Omental fat pad (tissue), 4 donors: ENCODE results near the gene F2RL3. TPM values are rescaled to one million over a fixed set of nuclear protein-coding genes. Genes with fewer than 3 reads are reported as not detected.

Experiments
- ATAC-seq: fragments of 150-250 bp; one replicate; pipeline ENCODE4 v1.9.1; 2016; ENCODE audit warnings: mild to moderate bottlenecking, moderate library complexity; ENCODE audit not compliant: low FRiP score
- DNase-seq: peaks from one replicate; pipeline ENCODE4 v3.0.0-alpha.2; 2019; ENCODE audit warnings: low spot score
- CTCF ChIP-seq, 3 donors: fragments of 450-650 bp; IDR thresholded peaks; one replicate each; pipeline ENCODE4 v1.5.1; 2016 to 2017; ENCODE audit warnings: antibody characterized with exemption in 3 of 3, mild to moderate bottlenecking in 3 of 3, moderate library complexity in 2 of 3
- total RNA-seq, 4 donors: library from RNA; depleted of rRNA; stranded (reverse); fragments of >200 nt; gene quantifications; one replicate each; pipeline ENCODE4 v1.1.0, GENCODE V29; 2016

F2RL3 gene
- total RNA-seq, 4 donors from 2014 or later, result 4.1 to 31.8 (median 9.2) TPM

DNA sequence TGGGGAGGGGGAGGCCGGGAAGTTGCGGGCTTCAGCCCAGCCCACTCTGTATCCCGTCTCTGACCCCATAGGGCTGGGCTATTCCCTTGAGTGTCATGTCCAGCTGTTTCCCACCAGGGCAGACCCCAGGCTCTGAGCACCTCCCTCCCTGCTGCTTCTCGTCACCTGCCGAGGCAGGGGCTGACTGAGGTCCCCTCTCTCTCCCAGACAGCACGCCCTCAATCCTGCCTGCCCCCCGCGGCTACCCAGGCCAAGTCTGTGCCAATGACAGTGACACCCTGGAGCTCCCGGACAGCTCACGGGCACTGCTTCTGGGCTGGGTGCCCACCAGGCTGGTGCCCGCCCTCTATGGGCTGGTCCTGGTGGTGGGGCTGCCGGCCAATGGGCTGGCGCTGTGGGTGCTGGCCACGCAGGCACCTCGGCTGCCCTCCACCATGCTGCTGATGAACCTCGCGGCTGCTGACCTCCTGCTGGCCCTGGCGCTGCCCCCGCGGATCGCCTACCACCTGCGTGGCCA, 625 bp downstream of the F2RL3 start:
- DNase-seq, result no peak

DNA sequence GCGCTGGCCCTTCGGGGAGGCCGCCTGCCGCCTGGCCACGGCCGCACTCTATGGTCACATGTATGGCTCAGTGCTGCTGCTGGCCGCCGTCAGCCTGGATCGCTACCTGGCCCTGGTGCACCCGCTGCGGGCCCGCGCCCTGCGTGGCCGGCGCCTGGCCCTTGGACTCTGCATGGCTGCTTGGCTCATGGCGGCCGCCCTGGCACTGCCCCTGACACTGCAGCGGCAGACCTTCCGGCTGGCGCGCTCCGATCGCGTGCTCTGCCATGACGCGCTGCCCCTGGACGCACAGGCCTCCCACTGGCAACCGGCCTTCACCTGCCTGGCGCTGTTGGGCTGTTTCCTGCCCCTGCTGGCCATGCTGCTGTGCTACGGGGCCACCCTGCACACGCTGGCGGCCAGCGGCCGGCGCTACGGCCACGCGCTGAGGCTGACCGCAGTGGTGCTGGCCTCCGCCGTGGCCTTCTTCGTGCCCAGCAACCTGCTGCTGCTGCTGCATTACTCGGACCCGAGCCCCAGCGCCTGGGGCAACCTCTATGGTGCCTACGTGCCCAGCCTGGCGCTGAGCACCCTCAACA, 1.2 kb downstream of the F2RL3 start:
- ATAC-seq (no peak), DNase-seq (no peak)
- no peak for TF ChIP-seq CTCF (IDR thresholded peaks at IDR 0.05)

More for the DNA sequence above, 625 bp downstream of the F2RL3 start:
- no peak for TF ChIP-seq CTCF (IDR thresholded peaks at IDR 0.05)
- no peak for ATAC-seq

GRCh38 chr19:16890461-16891184, 1.8 kb downstream of the F2RL3 start:
- no peak for DNase-seq
- TF ChIP-seq CTCF (IDR thresholded peaks at IDR 0.05), result no peak

DNA sequence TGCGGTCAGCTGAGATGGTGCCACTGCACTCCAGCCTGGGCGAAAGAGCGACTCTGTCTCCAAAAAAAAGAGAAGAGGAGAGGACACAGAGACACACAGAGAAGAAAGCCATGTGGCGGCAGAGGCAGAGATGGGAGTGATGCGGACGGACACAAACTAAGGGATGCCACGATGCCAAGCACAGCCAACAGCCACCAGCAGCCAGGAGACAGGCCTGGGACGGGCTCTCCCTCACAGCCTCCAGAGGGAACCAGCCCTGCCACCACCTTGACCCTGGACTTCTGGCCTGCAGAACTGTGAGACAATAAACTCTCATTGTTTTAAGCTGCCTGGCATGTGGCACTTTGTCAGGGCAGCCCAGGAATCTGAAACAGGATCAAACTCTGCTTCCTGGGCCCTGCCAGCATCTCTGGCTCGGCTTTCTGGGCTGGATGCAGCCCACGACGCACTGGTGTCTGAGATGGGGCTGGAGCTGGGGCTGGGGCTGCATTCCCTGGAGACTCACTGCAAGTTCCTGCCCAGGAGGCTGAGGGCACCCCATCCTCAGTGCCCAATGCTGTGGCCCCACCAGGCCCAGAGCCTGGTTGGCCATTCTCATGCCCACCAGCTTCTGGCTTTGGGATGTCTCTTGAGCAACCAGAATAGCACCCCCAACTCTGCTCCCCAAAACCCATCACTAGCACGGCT, 3.0 kb downstream of the F2RL3 start:
- no peak for TF ChIP-seq CTCF (IDR thresholded peaks at IDR 0.05)
- DNase-seq (no peak), ATAC-seq (no peak)

More at GRCh38 chr19:16890461-16891184, 1.8 kb downstream of the F2RL3 start:
- no peak for ATAC-seq

DNA sequence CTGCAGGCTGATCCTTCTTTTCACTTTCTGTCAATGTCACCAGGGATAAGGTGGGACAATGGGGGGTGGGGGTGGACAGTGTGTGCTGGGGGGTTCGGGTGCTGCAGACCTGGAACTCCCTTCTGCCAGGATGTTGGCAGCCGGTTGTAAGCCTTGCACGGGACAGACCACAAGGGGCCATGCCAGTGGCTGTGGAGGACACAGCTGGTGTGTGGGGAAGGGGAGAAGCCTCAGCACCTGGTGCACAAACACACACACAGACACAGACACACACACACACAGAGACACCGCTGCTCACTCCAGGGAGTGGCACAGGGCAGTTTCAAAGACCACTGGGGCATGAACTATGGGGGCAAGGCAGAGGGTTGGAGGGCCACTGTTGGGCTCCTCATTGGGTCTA, 3.6 kb downstream of the F2RL3 start:
- DNase-seq, result no peak
- no peak for TF ChIP-seq CTCF (IDR thresholded peaks at IDR 0.05)
- no peak for ATAC-seq

- TF ChIP-seq CTCF (IDR thresholded peaks at IDR 0.05), result no peak
- DNase-seq, result no peak
- ATAC-seq, result no peak
Observed at GRCh38 chr19:16892868-16893685, 4.3 kb downstream of the F2RL3 start.
